HG03108 (cell line): ENCODE results near the gene EXD3.
"Not testable (repeated sequence)": the region's sequence is repeated elsewhere in the genome, so short reads cannot be mapped to it uniquely, and the experiment has no call there.

Experiments used
- ATAC-seq: cut with Tn5 transposase; IDR thresholded peaks from one replicate; pipeline ENCODE4 v1.9.1; 2021; ENCODE audit warnings: moderate library complexity; ENCODE audit not compliant: unreplicated experiment

EXD3 gene

GRCh38 chr9:137459601-137460362, 36.8 kb upstream of the EXD3 start:
- no peak for ATAC-seq

- ATAC-seq = peak; percentile 47
Observed at GRCh38 chr9:137459152-137459600, 36.2 kb upstream of the EXD3 start, which contains the start of gene NSMF. TSS of gene NSMF (minus strand) at chr9:137459334. CDS start at chr9:137459102, 232 bp downstream.

- peak; percentile 1 for ATAC-seq
Observed at GRCh38 chr9:137458194-137459151, 35.5 kb upstream of the EXD3 start.

- no peak for ATAC-seq
Observed at GRCh38 chr9:137457406-137458193, 34.6 kb upstream of the EXD3 start.

GRCh38 chr9:137456864-137457405, 34.0 kb upstream of the EXD3 start:
- no peak for ATAC-seq

GRCh38 chr9:137456061-137456863, 33.3 kb upstream of the EXD3 start:
- no peak for ATAC-seq

GRCh38 chr9:137455359-137455991, 32.5 kb upstream of the EXD3 start:
- ATAC-seq = no peak

- no peak for ATAC-seq
Observed at GRCh38 chr9:137454597-137455358, 31.8 kb upstream of the EXD3 start.

- peak; percentile 28 for ATAC-seq
Observed at GRCh38 chr9:137454145-137454596, 31.2 kb upstream of the EXD3 start.

- ATAC-seq = peak; percentile 51
Observed at GRCh38 chr9:137453643-137454081, 30.7 kb upstream of the EXD3 start.

GRCh38 chr9:137452761-137453642, 30.0 kb upstream of the EXD3 start:
- ATAC-seq = no peak

- no peak for ATAC-seq
Observed at GRCh38 chr9:137452006-137452760, 29.2 kb upstream of the EXD3 start.

GRCh38 chr9:137451264-137452005, 28.5 kb upstream of the EXD3 start:
- ATAC-seq = not testable (repeated sequence)

- not testable (repeated sequence) for ATAC-seq
Observed at GRCh38 chr9:137450539-137451222, 27.7 kb upstream of the EXD3 start.

GRCh38 chr9:137449931-137450538, 27.1 kb upstream of the EXD3 start:
- no peak for ATAC-seq
